Mucosa of descending colon (tissue), 3 donors: ENCODE data around the gene CCNO. TPM values are rescaled to one million over a fixed set of nuclear protein-coding genes. Genes with fewer than 3 reads are reported as not detected.

Source experiments
- ATAC-seq: fragments of 200-7000 bp; cut with Tn5 transposase; one replicate; pipeline ENCODE4 v1.9.1; 2020; ENCODE audit warnings: mild to moderate bottlenecking, moderate library complexity
- DNase-seq, 3 donors: peaks; one replicate each; pipeline ENCODE4 v3.0.0-alpha.2; 2020
- H3K36me3 ChIP-seq: fragments of 200-600 bp; one replicate; pipeline ENCODE4 v1.8.0; 2021; ENCODE audit warnings: low read depth, mild to moderate bottlenecking
- H3K4me1 ChIP-seq: fragments of 200-600 bp; one replicate; pipeline ENCODE4 v1.8.0; 2021; ENCODE audit warnings: low read depth, mild to moderate bottlenecking
- H3K4me3 ChIP-seq: fragments of 200-600 bp; one replicate; pipeline ENCODE4 v1.8.0; 2021; ENCODE audit warnings: mild to moderate bottlenecking
- H3K9me3 ChIP-seq: fragments of 200-600 bp; one replicate; pipeline ENCODE4 v1.8.0; 2021; ENCODE audit warnings: mild to moderate bottlenecking
- intact Hi-C, 2 donors: fragments of 100-400 bp; cut with DNase I in 1 of 2; cut with micrococcal nuclease in 1 of 2; formaldehyde crosslinking; loops; one replicate each; pipeline versions ENCODE4 v1.11.0 to v1.11.1; 2022; cut with DNase I, micrococcal nuclease
- total RNA-seq, 3 donors: library from RNA; stranded (reverse); fragmentation: NEBNext Ultra II Directional in 2 of 3; extraction: Animal tissue kit (Norgen Biotek cat#: 25700) in 2 of 3; gene quantifications; one replicate each; pipeline versions ENCODE4 v1.2.1 to v1.2.4, GENCODE V29; 2021 to 2023
- TF ChIP-seq, protein P1 (sequence below): fragments of 200-600 bp; IDR thresholded peaks from one replicate; pipeline ENCODE4 v1.8.0; 2022; ENCODE audit warnings: antibody characterized with exemption, mild to moderate bottlenecking
- donor health status: DM: no; HTN: no; CAD: no; lungs with moderate emphysema.
- donor health status: DM: no; HTN: no; CAD: no.
- donor health status: DM: no; HTN: yes; CAD: no.

Gene CCNO
- total RNA-seq, 3 donors from 2014 or later, result 0.28 to 1.8 (median 0.29) TPM

DNA sequence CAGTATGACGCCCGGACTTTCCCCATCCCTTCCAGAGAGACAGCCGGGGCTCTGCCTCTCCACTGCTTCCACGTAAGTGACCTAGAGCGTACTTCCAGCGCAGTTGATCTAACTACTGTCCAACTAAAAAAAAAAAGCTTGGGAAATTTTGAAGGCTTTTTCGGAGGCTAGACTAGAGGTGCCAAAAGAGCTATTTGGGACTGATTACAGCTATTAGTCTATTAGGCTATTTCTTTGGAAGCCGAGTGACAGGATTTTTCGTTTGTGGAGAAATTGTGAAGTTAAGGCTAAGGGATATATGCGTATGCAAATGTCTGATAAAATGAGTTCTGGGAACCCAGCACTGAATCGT is 1.5 kb downstream of the CCNO start:
- Histone ChIP-seq H3K9me3 (no peaks in the 10 kb centered on the region), H3K4me3 (no peak overlapping the region), H3K4me1 (peaks cover 47% of the 10 kb centered on the region), H3K36me3 (no peaks in the 10 kb centered on the region)
- TF ChIP-seq, protein P1, sequence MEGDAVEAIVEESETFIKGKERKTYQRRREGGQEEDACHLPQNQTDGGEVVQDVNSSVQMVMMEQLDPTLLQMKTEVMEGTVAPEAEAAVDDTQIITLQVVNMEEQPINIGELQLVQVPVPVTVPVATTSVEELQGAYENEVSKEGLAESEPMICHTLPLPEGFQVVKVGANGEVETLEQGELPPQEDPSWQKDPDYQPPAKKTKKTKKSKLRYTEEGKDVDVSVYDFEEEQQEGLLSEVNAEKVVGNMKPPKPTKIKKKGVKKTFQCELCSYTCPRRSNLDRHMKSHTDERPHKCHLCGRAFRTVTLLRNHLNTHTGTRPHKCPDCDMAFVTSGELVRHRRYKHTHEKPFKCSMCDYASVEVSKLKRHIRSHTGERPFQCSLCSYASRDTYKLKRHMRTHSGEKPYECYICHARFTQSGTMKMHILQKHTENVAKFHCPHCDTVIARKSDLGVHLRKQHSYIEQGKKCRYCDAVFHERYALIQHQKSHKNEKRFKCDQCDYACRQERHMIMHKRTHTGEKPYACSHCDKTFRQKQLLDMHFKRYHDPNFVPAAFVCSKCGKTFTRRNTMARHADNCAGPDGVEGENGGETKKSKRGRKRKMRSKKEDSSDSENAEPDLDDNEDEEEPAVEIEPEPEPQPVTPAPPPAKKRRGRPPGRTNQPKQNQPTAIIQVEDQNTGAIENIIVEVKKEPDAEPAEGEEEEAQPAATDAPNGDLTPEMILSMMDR, result no peak
- intact Hi-C loops, result no loop called here
- ATAC-seq (no peak), DNase-seq (no peak)

DNA sequence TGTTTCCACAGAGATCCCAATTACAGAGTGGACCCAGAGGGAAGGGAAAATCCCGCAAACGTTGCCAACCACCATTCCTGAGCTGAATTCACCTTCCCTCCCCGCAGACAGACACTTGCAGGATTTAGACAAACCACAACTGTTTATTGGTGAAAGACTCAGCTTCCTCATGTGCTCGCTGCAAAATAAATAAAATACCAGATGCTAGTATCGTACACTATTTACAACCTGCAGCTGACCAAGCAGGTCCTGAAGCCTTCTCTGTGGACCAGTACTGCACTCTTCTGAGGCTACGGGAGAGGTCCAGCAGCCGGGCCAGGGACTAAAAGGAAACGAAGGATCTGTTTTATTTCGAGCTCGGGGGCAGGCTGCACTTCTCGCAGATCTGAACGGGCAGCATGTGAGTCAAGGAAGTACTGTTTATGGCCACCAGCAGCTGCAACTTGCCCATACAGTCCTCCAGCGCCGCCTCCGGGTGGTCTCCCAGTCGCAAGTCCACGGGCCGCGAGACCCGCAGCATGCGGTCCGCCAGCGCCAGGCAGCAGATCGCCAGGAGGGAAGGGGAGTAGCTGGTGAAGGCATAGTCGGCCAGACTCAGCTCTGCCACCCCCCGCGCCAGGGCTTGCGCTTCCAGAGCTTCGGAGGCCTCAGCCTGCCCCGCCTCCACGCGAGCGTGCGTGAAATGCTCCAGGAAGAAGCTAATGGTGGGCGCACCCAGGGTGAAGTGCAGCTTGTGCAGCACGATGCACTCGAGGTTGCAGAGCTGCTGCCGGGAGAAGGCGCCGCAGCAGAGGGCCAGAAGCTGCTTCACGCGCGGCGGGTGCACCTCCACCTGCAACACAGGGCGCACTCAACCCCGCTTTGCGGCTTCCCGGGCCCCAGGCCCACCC is 2.1 kb downstream of the CCNO start:
- peaks cover 53% of the 10 kb centered on the region for H3K4me1 ChIP-seq
- intact Hi-C loops, result no loop called here
- ATAC-seq (peak; percentile 1), DNase-seq (peak; percentile 30 to 64 (median 63))
- no peak overlapping the region for H3K4me3 ChIP-seq
- TF ChIP-seq, protein P1, result no peak
- no peaks in the 10 kb centered on the region for H3K36me3 ChIP-seq
- no peaks in the 10 kb centered on the region for H3K9me3 ChIP-seq

DNA sequence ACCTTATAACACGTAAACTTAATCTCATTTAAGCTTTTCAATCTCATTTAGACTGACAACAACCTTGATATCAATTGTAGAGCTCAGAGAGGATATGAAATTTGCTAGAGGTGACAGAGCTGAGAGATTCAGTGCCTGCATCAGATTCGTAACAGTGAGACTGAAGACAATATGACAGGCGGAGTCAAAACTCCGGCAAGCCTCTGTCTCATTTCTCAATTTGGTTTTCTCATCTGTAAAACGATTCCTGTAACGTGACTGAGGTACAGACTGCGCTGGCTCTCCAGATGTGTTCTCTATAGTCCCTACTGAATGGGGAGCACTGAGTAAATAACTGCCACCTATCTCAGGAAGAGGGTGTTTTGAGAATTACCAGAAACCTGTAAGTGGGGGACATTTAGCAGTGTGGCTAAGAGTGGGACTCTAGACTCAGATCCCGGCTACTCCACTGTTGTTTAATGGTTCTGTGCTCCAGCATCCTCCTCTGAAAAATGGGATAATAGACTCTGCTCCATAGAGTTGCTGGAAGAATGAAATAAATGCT is 3.2 kb downstream of the CCNO start:
- intact Hi-C loops, result no loop called here
- ATAC-seq, result no peak
- H3K4me1 ChIP-seq, result peaks cover 54% of the 10 kb centered on the region

DNA sequence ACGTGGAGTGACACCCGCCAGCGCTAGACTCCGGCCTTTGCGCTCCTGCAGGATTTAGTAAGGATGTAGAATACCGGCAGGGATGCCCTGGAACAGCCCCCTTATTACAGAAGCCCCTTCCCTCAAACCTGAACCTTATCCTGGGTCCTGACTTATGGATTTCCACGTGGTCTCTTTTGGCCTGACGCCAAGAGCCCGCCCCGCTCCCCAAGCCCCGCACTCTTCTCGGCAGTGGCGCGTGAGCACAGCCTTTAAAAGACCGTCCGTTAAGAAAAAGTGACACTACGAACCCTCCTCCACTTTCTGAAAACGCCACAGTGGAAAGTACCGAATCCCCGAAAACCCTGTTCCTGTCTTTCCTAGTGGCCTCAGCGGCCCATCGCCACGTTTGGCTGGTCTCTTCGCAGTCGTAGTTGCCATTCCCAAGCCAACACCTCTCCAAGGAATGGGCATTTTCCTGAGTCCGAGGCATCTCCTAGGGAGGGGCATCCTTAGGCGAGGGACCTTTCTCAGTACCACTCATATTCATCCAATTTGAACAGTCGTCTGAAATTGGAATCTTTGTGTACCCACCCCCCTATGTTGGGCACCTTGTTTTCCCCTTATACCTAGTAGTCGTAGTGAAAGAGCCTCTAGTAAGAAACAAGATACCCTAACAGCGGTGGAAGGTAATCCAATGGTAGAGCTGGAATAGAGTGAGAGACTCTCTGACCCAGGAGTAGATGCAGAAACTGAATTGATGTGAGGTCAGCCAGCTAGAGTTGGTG is 5.6 kb downstream of the CCNO start:
- no peaks in the 10 kb centered on the region for H3K36me3 ChIP-seq
- H3K9me3 ChIP-seq, result no peaks in the 10 kb centered on the region
- DNase-seq, result no peak
- peaks cover 35% of the 10 kb centered on the region for H3K4me1 ChIP-seq
- intact Hi-C loops, result loop anchor here (5.0 to 10.0 kb wide), 2 partner anchors 53 to 56 kb away; partner anchors contain the start of gene CDC20B (in 2 of the 2)
- no peak for ATAC-seq
- TF ChIP-seq, protein P1, result no peak
- no peak overlapping the region for H3K4me3 ChIP-seq

More for the DNA sequence above, 3.2 kb downstream of the CCNO start:
- no peak overlapping the region for H3K4me3 ChIP-seq
- H3K9me3 ChIP-seq, result no peaks in the 10 kb centered on the region
- TF ChIP-seq, protein P1, result no peak
- H3K36me3 ChIP-seq, result no peaks in the 10 kb centered on the region
- no peak for DNase-seq

DNA sequence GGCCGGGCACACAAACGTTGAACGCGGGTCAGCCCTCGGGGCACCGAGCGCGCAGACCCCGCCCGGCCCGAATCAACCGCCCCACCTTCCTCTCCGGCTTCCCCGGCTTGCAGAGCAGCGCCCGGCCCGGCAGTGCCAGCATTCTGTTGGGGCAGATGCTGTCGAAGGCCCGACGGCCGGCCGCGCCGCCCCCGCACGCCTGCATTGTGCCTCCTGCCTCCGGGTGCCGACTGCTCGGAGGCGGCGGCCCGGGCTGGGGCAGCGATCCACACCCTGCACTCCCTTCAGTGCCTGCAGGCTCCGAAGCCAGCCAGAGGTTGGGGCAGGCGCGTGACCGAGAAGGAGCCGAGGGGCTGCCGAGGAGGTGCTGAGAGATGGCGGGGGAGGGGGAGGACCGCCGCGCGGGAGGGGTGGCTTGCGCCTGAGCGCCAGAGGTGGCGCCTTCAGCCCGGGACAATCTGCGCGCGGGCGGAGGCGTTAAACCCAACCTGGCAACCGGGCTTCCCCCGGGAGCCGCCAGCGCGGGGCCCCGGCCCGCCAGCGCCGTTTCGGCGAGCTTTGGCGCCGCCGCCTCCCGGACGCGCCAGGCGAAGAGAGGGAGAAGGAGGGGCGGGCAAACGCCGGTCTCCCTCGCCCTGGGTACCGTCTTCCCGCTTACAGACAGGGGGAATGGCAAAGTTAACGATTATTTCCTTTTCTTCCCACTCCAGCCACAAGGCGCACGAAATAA is 6.3 kb downstream of the CCNO start, which contains the start of gene MCIDAS:
MCIDAS (minus strand) TSS at position 382 of the 730 bp plus-strand sequence; CDS start at position 205, 177 bp downstream.
- Histone ChIP-seq H3K4me1 (peaks cover 29% of the 10 kb centered on the region), H3K4me3 (no peak within 1 kb of the TSS), H3K9me3 (no peaks in the 10 kb centered on the region), H3K36me3 (no peaks in the 10 kb centered on the region)
- TF ChIP-seq, protein P1, result peak; percentile 13
- ATAC-seq, result peak; percentile 80
- DNase-seq, result peak; percentile 58 to 76 (median 61)
- intact Hi-C loops, result loop anchor here (5.0 to 10.0 kb wide), 2 partner anchors 52 to 55 kb away; partner anchors contain the start of gene CDC20B (in 2 of the 2)
